Measurements from ENCODE around the gene PRDM16.

Gene PRDM16

GRCh38 chr1:3111348-3112021, 42.5 kb downstream of the PRDM16 start:
- DNase-seq: no peak

- DNase-seq: no peak
Observed at GRCh38 chr1:3112526-3112925, 43.5 kb downstream of the PRDM16 start.

GRCh38 chr1:3113047-3113740, 44.2 kb downstream of the PRDM16 start:
- DNase-seq: no peak

- no peak for DNase-seq
Observed at GRCh38 chr1:3113741-3114056, 44.7 kb downstream of the PRDM16 start.

GRCh38 chr1:3114131-3114744, 45.2 kb downstream of the PRDM16 start:
- no peak for DNase-seq

- DNase-seq: no peak
Observed at GRCh38 chr1:3114846-3115245, 45.8 kb downstream of the PRDM16 start.

GRCh38 chr1:3115275-3116149, 46.5 kb downstream of the PRDM16 start:
- DNase-seq: no peak

GRCh38 chr1:3116150-3116510, 47.1 kb downstream of the PRDM16 start:
- no peak for DNase-seq

GRCh38 chr1:3116560-3116959, 47.6 kb downstream of the PRDM16 start:
- no peak for DNase-seq

GRCh38 chr1:3117879-3118278, 48.9 kb downstream of the PRDM16 start:
- DNase-seq: no peak

GRCh38 chr1:3119061-3119460, 50.1 kb downstream of the PRDM16 start:
- no peak for DNase-seq

GRCh38 chr1:3119725-3120124, 50.7 kb downstream of the PRDM16 start:
- DNase-seq: no peak

- DNase-seq: no peak
Observed at GRCh38 chr1:3120140-3120539, 51.1 kb downstream of the PRDM16 start.

GRCh38 chr1:3120994-3121393, 52.0 kb downstream of the PRDM16 start:
- DNase-seq: no peak

GRCh38 chr1:3121401-3122210, 52.6 kb downstream of the PRDM16 start:
- no peak for DNase-seq

- no peak for DNase-seq
Observed at GRCh38 chr1:3122311-3122710, 53.3 kb downstream of the PRDM16 start.

GRCh38 chr1:3124246-3124645, 55.2 kb downstream of the PRDM16 start:
- DNase-seq: no peak

GRCh38 chr1:3125078-3125477, 56.1 kb downstream of the PRDM16 start:
- no peak for DNase-seq

GRCh38 chr1:3125546-3126368, 56.8 kb downstream of the PRDM16 start:
- DNase-seq: no peak

GRCh38 chr1:3126756-3127678, 58.0 kb downstream of the PRDM16 start:
- no peak for DNase-seq

GRCh38 chr1:3127738-3128137, 58.7 kb downstream of the PRDM16 start:
- DNase-seq: no peak

Measured in activated CD8-positive, alpha-beta memory T cell treated with anti-CD3 and anti-CD28 coated beads for 24 hours (primary cell).